Mucosa of stomach (tissue), 1 donor: ENCODE measurements around the gene PTK7.
"Not testable (repeated sequence)": the region's sequence is repeated elsewhere in the genome, so short reads cannot be mapped to it uniquely, and the experiment has no call there.

Experiments
- H3K27me3 ChIP-seq: one replicate; pipeline ENCODE4 v1.7.0; 2013; ENCODE audit warnings: mild to moderate bottlenecking, low read length; ENCODE audit not compliant: control insufficient read depth, insufficient read depth
- H3K36me3 ChIP-seq: one replicate; pipeline ENCODE4 v1.7.0; 2013; ENCODE audit warnings: low read length; ENCODE audit not compliant: control insufficient read depth, insufficient read depth
- H3K4me1 ChIP-seq: one replicate; pipeline ENCODE4 v1.7.0; 2013; ENCODE audit warnings: mild to moderate bottlenecking, low read length; ENCODE audit not compliant: control insufficient read depth, insufficient read depth
- H3K4me3 ChIP-seq: one replicate; pipeline ENCODE4 v1.7.0; 2013; ENCODE audit warnings: low read length
- H3K9ac ChIP-seq: one replicate; pipeline ENCODE4 v1.7.0; 2013; ENCODE audit warnings: mild to moderate bottlenecking, low read length, moderate library complexity
- H3K9me3 ChIP-seq: one replicate; pipeline ENCODE4 v1.7.0; 2013; ENCODE audit warnings: mild to moderate bottlenecking, low read length, moderate library complexity; ENCODE audit not compliant: control insufficient read depth
- donor health status: Pancreatic carcinoma.

The PTK7 gene

GRCh38 chr6:43078691-43079090 lies 2.6 kb downstream of the PTK7 start:
- no peak overlapping the region for H3K4me3 ChIP-seq
- H3K4me1 ChIP-seq: peaks cover 19% of the 10 kb centered on the region
- no peaks in the 10 kb centered on the region for H3K27me3 ChIP-seq
- no peaks in the 10 kb centered on the region for H3K36me3 ChIP-seq
- H3K9me3 ChIP-seq: no peaks in the 10 kb centered on the region
- no peak overlapping the region for H3K9ac ChIP-seq

- H3K27me3 ChIP-seq: no peaks in the 10 kb centered on the region
- H3K9me3 ChIP-seq: no peaks in the 10 kb centered on the region
- no peak overlapping the region for H3K4me3 ChIP-seq
- H3K9ac ChIP-seq: no peak overlapping the region
- H3K36me3 ChIP-seq: no peaks in the 10 kb centered on the region
- H3K4me1 ChIP-seq: peaks cover 10% of the 10 kb centered on the region
These were observed 4.9 kb downstream of the PTK7 start for GRCh38 chr6:43081043-43081442.

GRCh38 chr6:43081922-43082321 lies 5.8 kb downstream of the PTK7 start:
- not testable (repeated sequence) for H3K9ac ChIP-seq, H3K36me3 ChIP-seq, H3K27me3 ChIP-seq, H3K4me3 ChIP-seq, H3K9me3 ChIP-seq, H3K4me1 ChIP-seq

- Histone ChIP-seq H3K9ac (no peak overlapping the region), H3K4me3 (no peak overlapping the region), H3K4me1 (no peaks in the 10 kb centered on the region), H3K27me3 (no peaks in the 10 kb centered on the region), H3K36me3 (no peaks in the 10 kb centered on the region), H3K9me3 (no peaks in the 10 kb centered on the region)
These were observed 6.9 kb downstream of the PTK7 start for GRCh38 chr6:43082806-43083655.

GRCh38 chr6:43086022-43086658 lies 10.0 kb downstream of the PTK7 start:
- H3K27me3 ChIP-seq: no peaks in the 10 kb centered on the region
- no peaks in the 10 kb centered on the region for H3K9me3 ChIP-seq
- H3K4me3 ChIP-seq: no peak overlapping the region
- no peaks in the 10 kb centered on the region for H3K36me3 ChIP-seq
- H3K9ac ChIP-seq: no peak overlapping the region
- no peaks in the 10 kb centered on the region for H3K4me1 ChIP-seq

- H3K4me1 ChIP-seq: peaks cover 5% of the 10 kb centered on the region
- H3K27me3 ChIP-seq: no peaks in the 10 kb centered on the region
- no peaks in the 10 kb centered on the region for H3K9me3 ChIP-seq
- no peak overlapping the region for H3K9ac ChIP-seq
- H3K36me3 ChIP-seq: no peaks in the 10 kb centered on the region
- no peak overlapping the region for H3K4me3 ChIP-seq
These were observed 12.5 kb downstream of the PTK7 start for GRCh38 chr6:43088654-43089056.

- Histone ChIP-seq H3K27me3 (no peaks in the 10 kb centered on the region), H3K9me3 (no peaks in the 10 kb centered on the region), H3K4me3 (no peak overlapping the region), H3K9ac (peak overlapping the region; percentile 42), H3K36me3 (no peaks in the 10 kb centered on the region), H3K4me1 (peaks cover 5% of the 10 kb centered on the region)
These were observed 13.4 kb downstream of the PTK7 start for GRCh38 chr6:43089467-43089866.

GRCh38 chr6:43089874-43090558 lies 13.9 kb downstream of the PTK7 start:
- H3K36me3 ChIP-seq: no peaks in the 10 kb centered on the region
- peaks cover 5% of the 10 kb centered on the region for H3K4me1 ChIP-seq
- no peaks in the 10 kb centered on the region for H3K9me3 ChIP-seq
- H3K4me3 ChIP-seq: no peak overlapping the region
- H3K9ac ChIP-seq: peak overlapping the region; percentile 42
- H3K27me3 ChIP-seq: no peaks in the 10 kb centered on the region

GRCh38 chr6:43090559-43090956 lies 14.4 kb downstream of the PTK7 start:
- H3K27me3 ChIP-seq: no peaks in the 10 kb centered on the region
- peak overlapping the region; percentile 42 for H3K9ac ChIP-seq
- H3K36me3 ChIP-seq: no peaks in the 10 kb centered on the region
- no peaks in the 10 kb centered on the region for H3K9me3 ChIP-seq
- H3K4me3 ChIP-seq: no peak overlapping the region
- peaks cover 8% of the 10 kb centered on the region for H3K4me1 ChIP-seq

GRCh38 chr6:43091020-43091419 lies 14.9 kb downstream of the PTK7 start:
- no peak overlapping the region for H3K9ac ChIP-seq
- no peaks in the 10 kb centered on the region for H3K9me3 ChIP-seq
- no peaks in the 10 kb centered on the region for H3K27me3 ChIP-seq
- H3K4me1 ChIP-seq: peaks cover 13% of the 10 kb centered on the region
- H3K4me3 ChIP-seq: no peak overlapping the region
- no peaks in the 10 kb centered on the region for H3K36me3 ChIP-seq

- no peaks in the 10 kb centered on the region for H3K36me3 ChIP-seq
- H3K4me1 ChIP-seq: peaks cover 18% of the 10 kb centered on the region
- no peaks in the 10 kb centered on the region for H3K9me3 ChIP-seq
- H3K9ac ChIP-seq: no peak overlapping the region
- H3K27me3 ChIP-seq: no peaks in the 10 kb centered on the region
- H3K4me3 ChIP-seq: no peak overlapping the region
These were observed 15.4 kb downstream of the PTK7 start for GRCh38 chr6:43091436-43091991.

- H3K4me1 ChIP-seq: peaks cover 29% of the 10 kb centered on the region
- no peaks in the 10 kb centered on the region for H3K27me3 ChIP-seq
- H3K9me3 ChIP-seq: no peaks in the 10 kb centered on the region
- H3K36me3 ChIP-seq: no peaks in the 10 kb centered on the region
- H3K9ac ChIP-seq: no peak overlapping the region
- H3K4me3 ChIP-seq: no peak overlapping the region
These were observed 16.5 kb downstream of the PTK7 start for GRCh38 chr6:43092635-43093034.
